Neural cell (in vitro differentiated cells): ENCODE results near the gene IGF1R.

ENCODE experiments used
- CTCF ChIP-seq: fragments of 450-650 bp; IDR thresholded peaks from 2 replicates; pipeline ENCODE4 v1.5.1; 2014; ENCODE audit warnings: antibody characterized with exemption, mild to moderate bottlenecking, moderate library complexity; ENCODE audit not compliant: poor library complexity, severe bottlenecking
- EP300 ChIP-seq: fragments of 450-650 bp; conservative IDR thresholded peaks from 2 replicates; pipeline ENCODE4 v1.6.1; 2014; ENCODE audit warnings: antibody characterized with exemption, mild to moderate bottlenecking, moderate library complexity; ENCODE audit not compliant: poor library complexity, severe bottlenecking
- POLR2AphosphoS5 ChIP-seq: IDR thresholded peaks from 2 replicates; pipeline ENCODE4 v1.6.1; 2012
- RAD21 ChIP-seq: fragments of 450-650 bp; conservative IDR thresholded peaks from 2 replicates; pipeline ENCODE4 v1.6.1; 2014; ENCODE audit warnings: antibody characterized with exemption, mild to moderate bottlenecking, moderate library complexity
- REST ChIP-seq: IDR thresholded peaks from 2 replicates; pipeline ENCODE4 v1.6.1; 2012; ENCODE audit warnings: borderline replicate concordance
- TAF1 ChIP-seq: IDR thresholded peaks from 2 replicates; pipeline ENCODE4 v1.6.1; 2012; ENCODE audit warnings: low read depth

- TF ChIP-seq CTCF (no peak), POLR2AphosphoS5 (no peak), REST (no peak), RAD21 (no peak), EP300 (no peak), TAF1 (no peak)
These were observed 2.2 kb downstream of the IGF1R start for GRCh38 chr15:98650417-98651035.
